Caco-2 (cell line): ENCODE measurements around the gene PCBP3. TPM values are rescaled to one million over a fixed set of nuclear protein-coding genes. Genes with fewer than 3 reads are reported as not detected.

Source experiments
- BruUV-seq: library from RNA; stranded (reverse); fragments of 400-500 nt; replicated peaks from 2 replicates; lab custom pipeline; 2021; lab: Mats Ljungman, UMichigan
- CTCF ChIA-PET: fragments of 300-600 bp; sonication (Branson Sonifier 250); formaldehyde crosslinking; loops from one replicate; lab custom pipeline; 2022; ENCODE audit warnings: antibody characterized with exemption; lab: Charles Lee
- POLR2A ChIA-PET: fragments of 300-600 bp; sonication (Branson Sonifier 250); formaldehyde crosslinking; loops from one replicate; lab custom pipeline; 2022; ENCODE audit warnings: antibody characterized with exemption; lab: Charles Lee
- DNase-seq, 2 experiments: peaks; one replicate each; pipeline versions ENCODE4 v3.0.0 to v3.0.0-alpha.2; 2020 to 2022
- H3K27me3 ChIP-seq: replicated peaks from 2 replicates; pipeline ENCODE4 v1.6.0; 2011; ENCODE audit warnings: low read length; ENCODE audit not compliant: control insufficient read depth, insufficient read depth
- H3K36me3 ChIP-seq: 2 replicates; pipeline ENCODE4 v1.5.1; 2011; ENCODE audit warnings: low read length; ENCODE audit not compliant: control insufficient read depth, insufficient read depth
- H3K4me1 ChIP-seq: fragments of 250-450 bp; sonication (Bioruptor Pico); 2 replicates; pipeline ENCODE4 v1.5.1; 2020; ENCODE audit warnings: mild to moderate bottlenecking
- H3K4me3 ChIP-seq: 2 replicates; pipeline ENCODE4 v1.5.1; 2011; ENCODE audit warnings: low read depth, mild to moderate bottlenecking, control low read depth, low read length
- H3K9me3 ChIP-seq: fragments of 250-450 bp; sonication (Bioruptor Pico); 2 replicates; pipeline ENCODE4 v1.5.1; 2020; ENCODE audit warnings: mild to moderate bottlenecking, moderate library complexity
- H3K27ac Mint-ChIP-seq: one replicate; pipeline ENCODE4 v1.8.0; 2022; ENCODE audit warnings: mixed read lengths; ENCODE audit not compliant: unreplicated experiment
- H3K27me3 Mint-ChIP-seq: one replicate; pipeline ENCODE4 v1.8.0; 2022; ENCODE audit warnings: mixed read lengths; ENCODE audit not compliant: insufficient read depth, unreplicated experiment
- H3K36me3 Mint-ChIP-seq: one replicate; pipeline ENCODE4 v1.8.0; 2022; ENCODE audit warnings: mild to moderate bottlenecking, mixed read lengths; ENCODE audit not compliant: insufficient read depth, unreplicated experiment
- H3K4me1 Mint-ChIP-seq: one replicate; pipeline ENCODE4 v1.8.0; 2022; ENCODE audit warnings: low read depth, mixed read lengths; ENCODE audit not compliant: unreplicated experiment
- H3K4me3 Mint-ChIP-seq: one replicate; pipeline ENCODE4 v1.8.0; 2022; ENCODE audit warnings: mild to moderate bottlenecking, moderate library complexity, mixed read lengths; ENCODE audit not compliant: unreplicated experiment
- H3K9me3 Mint-ChIP-seq: one replicate; pipeline ENCODE4 v1.8.0; 2022; ENCODE audit warnings: mixed read lengths; ENCODE audit not compliant: unreplicated experiment
- intact Hi-C: fragments of 100-400 bp; cut with micrococcal nuclease; formaldehyde crosslinking; loops from one replicate; pipeline ENCODE4 v1.10.0; 2022; ENCODE audit not compliant: unreplicated experiment
- total RNA-seq: library from RNA; stranded (reverse); gene quantifications from 2 replicates; pipeline ENCODE4 v1.2.3, GENCODE V29; 2022
- TF ChIP-seq, protein P1 (sequence below), 2 experiments: fragments of 200-600 bp in 1 of 2; IDR thresholded peaks; 1 replicate in 1 of 2; 2 replicates in 1 of 2; pipeline versions ENCODE4 v1.5.1 to v1.8.0; 2011 to 2022; ENCODE audit warnings: antibody characterized with exemption in 1 of 2, control low read depth in 1 of 2, inconsistent platforms in 1 of 2, low read depth in 1 of 2, low read length in 1 of 2, mild to moderate bottlenecking in 1 of 2, moderate library complexity in 1 of 2; ENCODE audit not compliant: insufficient read depth in 1 of 2, severe bottlenecking in 1 of 2, unreplicated experiment in 1 of 2

The PCBP3 gene
- total RNA-seq, 1 experiment from 2014 or later = 0.75 TPM

DNA sequence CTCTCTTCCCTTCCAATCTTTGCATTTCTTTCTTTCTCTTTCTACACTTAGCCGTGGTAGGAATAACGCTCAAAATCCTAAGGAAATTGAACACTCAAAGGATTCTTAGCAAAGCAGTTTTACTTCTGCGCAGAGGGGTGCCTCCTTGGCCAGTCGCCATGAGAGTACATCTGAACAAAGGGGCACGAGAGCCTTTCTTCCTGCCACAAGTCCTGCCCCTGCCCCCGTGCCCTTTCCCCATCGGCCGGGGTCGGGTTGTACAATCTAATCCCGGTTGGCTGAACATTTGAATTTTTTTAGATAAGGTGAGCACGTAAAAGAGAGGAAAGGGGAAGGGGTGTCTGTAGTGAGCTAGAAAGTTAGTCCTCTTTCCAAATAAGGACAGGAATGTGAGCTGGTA lies 309.4 kb downstream of the PCBP3 start:
- intact Hi-C loops = no loop called here
- Mint-ChIP-seq H3K4me1 (no peaks in the 10 kb centered on the region), H3K4me3 (no peak overlapping the region), H3K27me3 (peaks cover 7% of the 10 kb centered on the region), H3K9me3 (no peaks in the 10 kb centered on the region), H3K36me3 (no peaks in the 10 kb centered on the region), H3K27ac (no peak overlapping the region)
- Histone ChIP-seq H3K4me3 (no peak overlapping the region), H3K4me1 (peaks cover 3% of the 10 kb centered on the region; the same call in 1 of the 2 replicates), H3K9me3 (no peaks in the 10 kb centered on the region), H3K36me3 (no peaks in the 10 kb centered on the region), H3K27me3 (no peaks in the 10 kb centered on the region)
- CTCF ChIA-PET = no interaction called here
- TF ChIP-seq, protein P1, sequence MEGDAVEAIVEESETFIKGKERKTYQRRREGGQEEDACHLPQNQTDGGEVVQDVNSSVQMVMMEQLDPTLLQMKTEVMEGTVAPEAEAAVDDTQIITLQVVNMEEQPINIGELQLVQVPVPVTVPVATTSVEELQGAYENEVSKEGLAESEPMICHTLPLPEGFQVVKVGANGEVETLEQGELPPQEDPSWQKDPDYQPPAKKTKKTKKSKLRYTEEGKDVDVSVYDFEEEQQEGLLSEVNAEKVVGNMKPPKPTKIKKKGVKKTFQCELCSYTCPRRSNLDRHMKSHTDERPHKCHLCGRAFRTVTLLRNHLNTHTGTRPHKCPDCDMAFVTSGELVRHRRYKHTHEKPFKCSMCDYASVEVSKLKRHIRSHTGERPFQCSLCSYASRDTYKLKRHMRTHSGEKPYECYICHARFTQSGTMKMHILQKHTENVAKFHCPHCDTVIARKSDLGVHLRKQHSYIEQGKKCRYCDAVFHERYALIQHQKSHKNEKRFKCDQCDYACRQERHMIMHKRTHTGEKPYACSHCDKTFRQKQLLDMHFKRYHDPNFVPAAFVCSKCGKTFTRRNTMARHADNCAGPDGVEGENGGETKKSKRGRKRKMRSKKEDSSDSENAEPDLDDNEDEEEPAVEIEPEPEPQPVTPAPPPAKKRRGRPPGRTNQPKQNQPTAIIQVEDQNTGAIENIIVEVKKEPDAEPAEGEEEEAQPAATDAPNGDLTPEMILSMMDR (IDR thresholded peaks at IDR 0.05; ENCODE audit: insufficient read depth in 1 of 2, low read depth in 1 of 2, low read length in 1 of 2, severe bottlenecking in 1 of 2, unreplicated experiment in 1 of 2) = no peak
- BruUV-seq = no TSS peak
- POLR2A ChIA-PET = no interaction called here
- DNase-seq = no peak

DNA sequence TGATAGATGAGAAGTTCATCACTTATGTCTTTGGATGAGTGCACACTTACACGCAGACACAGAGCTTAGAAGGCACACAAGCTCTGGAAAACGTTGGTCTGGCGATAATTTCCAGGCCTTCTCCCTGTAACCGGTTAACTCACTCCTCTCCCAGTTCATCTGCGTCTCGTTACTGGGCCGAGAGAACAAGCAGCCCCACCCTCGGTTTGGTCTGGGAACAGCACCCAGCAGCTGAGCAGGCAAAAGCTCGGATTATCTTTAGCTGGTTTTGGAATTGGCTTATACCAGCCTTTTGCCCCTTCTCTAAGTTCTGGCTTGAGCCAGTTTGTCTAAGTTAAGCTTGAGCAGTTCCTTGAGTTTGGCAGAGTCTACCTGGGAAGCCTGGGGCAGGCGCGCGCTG lies 310.7 kb downstream of the PCBP3 start:
- Histone ChIP-seq H3K4me1 (no peaks in the 10 kb centered on the region), H3K9me3 (no peaks in the 10 kb centered on the region), H3K4me3 (no peak overlapping the region), H3K27me3 (no peaks in the 10 kb centered on the region), H3K36me3 (no peaks in the 10 kb centered on the region)
- H3K27me3 Mint-ChIP-seq = peaks cover 13% of the 10 kb centered on the region
- no TSS peak for BruUV-seq
- TF ChIP-seq, protein P1 (IDR thresholded peaks at IDR 0.05; ENCODE audit: insufficient read depth in 1 of 2, low read depth in 1 of 2, low read length in 1 of 2, severe bottlenecking in 1 of 2, unreplicated experiment in 1 of 2) = no peak
- ChIA-PET CTCF (interaction anchor here (1.1 kb wide), 2 partner anchors 18 to 19 kb away, joined by 3 to 4 read pairs; no protein-coding TSS in a partner anchor), POLR2A (no interaction called here)
- DNase-seq = no peak
- H3K36me3 Mint-ChIP-seq = no peaks in the 10 kb centered on the region
- no peaks in the 10 kb centered on the region for H3K9me3 Mint-ChIP-seq
- intact Hi-C loops = no loop called here
- no peak overlapping the region for H3K4me3 Mint-ChIP-seq
- no peaks in the 10 kb centered on the region for H3K4me1 Mint-ChIP-seq
- H3K27ac Mint-ChIP-seq = no peak overlapping the region

DNA sequence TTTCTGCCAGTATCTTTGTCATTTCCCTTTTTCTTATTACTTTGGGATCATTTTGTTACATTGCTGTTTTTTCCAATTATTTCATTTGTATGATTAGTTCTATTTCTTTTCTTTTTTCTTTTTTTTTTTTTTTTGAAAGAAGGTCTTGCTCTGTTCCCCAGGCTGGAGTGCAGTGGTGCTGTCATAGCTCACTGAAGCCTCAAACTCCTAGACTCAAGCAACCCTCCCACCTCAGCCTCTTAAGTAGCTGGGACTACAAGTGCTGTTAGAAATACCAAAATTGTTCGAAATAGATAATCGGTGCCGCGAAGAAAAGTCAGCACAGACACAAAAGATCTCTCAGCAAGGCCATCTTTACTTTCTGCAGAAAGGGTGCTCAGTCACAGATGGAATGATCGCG lies 311.4 kb downstream of the PCBP3 start:
- no peak overlapping the region for H3K27ac Mint-ChIP-seq

More for the DNA sequence above, 311.4 kb downstream of the PCBP3 start:
- H3K9me3 Mint-ChIP-seq = no peaks in the 10 kb centered on the region
- Histone ChIP-seq H3K4me3 (no peak overlapping the region), H3K27me3 (no peaks in the 10 kb centered on the region), H3K36me3 (no peaks in the 10 kb centered on the region), H3K9me3 (no peaks in the 10 kb centered on the region), H3K4me1 (no peaks in the 10 kb centered on the region)
- H3K27me3 Mint-ChIP-seq = peaks cover 13% of the 10 kb centered on the region
- TF ChIP-seq, protein P1 (IDR thresholded peaks at IDR 0.05; ENCODE audit: insufficient read depth in 1 of 2, low read depth in 1 of 2, low read length in 1 of 2, severe bottlenecking in 1 of 2, unreplicated experiment in 1 of 2) = no peak
- H3K4me3 Mint-ChIP-seq = no peak overlapping the region
- BruUV-seq = no TSS peak
- DNase-seq = no peak
- H3K36me3 Mint-ChIP-seq = no peaks in the 10 kb centered on the region
- intact Hi-C loops = no loop called here
- ChIA-PET POLR2A (no interaction called here), CTCF (interaction anchor here (1.1 kb wide), 2 partner anchors 17 to 18 kb away, joined by 3 to 4 read pairs; no protein-coding TSS in a partner anchor)
- H3K4me1 Mint-ChIP-seq = no peaks in the 10 kb centered on the region
